Measurements from ENCODE around the gene LRRC59.

LRRC59 gene

GRCh38 chr17:50381920-50382319 lies 15.4 kb downstream of the LRRC59 start:
- DNase-seq: no peak

GRCh38 chr17:50381260-50381815 lies 16.0 kb downstream of the LRRC59 start:
- no peak for DNase-seq

GRCh38 chr17:50380369-50381259 lies 16.7 kb downstream of the LRRC59 start:
- no peak for DNase-seq

GRCh38 chr17:50379351-50380132 lies 17.8 kb downstream of the LRRC59 start:
- no peak for DNase-seq

- DNase-seq: no peak
These were observed 21.3 kb downstream of the LRRC59 start for GRCh38 chr17:50375858-50376538.

GRCh38 chr17:50373705-50374104 lies 23.6 kb downstream of the LRRC59 start:
- DNase-seq: no peak

- peak; percentile 89 to 91 (median 89) for DNase-seq
These were observed 24.4 kb downstream of the LRRC59 start, which contains the start of the genes EME1 and MRPL27 for GRCh38 chr17:50372758-50373556. Gene EME1 (plus strand): TSS chr17:50373229. CDS start chr17:50375209, 1,980 bp downstream. Gene MRPL27 (minus strand): TSS chr17:50373184. CDS start chr17:50373170, 14 bp downstream.

GRCh38 chr17:50372222-50372757 lies 25.0 kb downstream of the LRRC59 start:
- DNase-seq: peak in 2 of 3 donors; percentile 14 to 15

GRCh38 chr17:50371526-50371925 lies 25.8 kb downstream of the LRRC59 start:
- no peak for DNase-seq

- DNase-seq: no peak
These were observed 27.3 kb downstream of the LRRC59 start for GRCh38 chr17:50370052-50370451.

- DNase-seq: no peak
These were observed 29.9 kb downstream of the LRRC59 start for GRCh38 chr17:50367401-50367800.

GRCh38 chr17:50365649-50366393 lies 31.5 kb downstream of the LRRC59 start:
- DNase-seq: no peak

- no peak for DNase-seq
These were observed 32.2 kb downstream of the LRRC59 start for GRCh38 chr17:50365165-50365564.

GRCh38 chr17:50364715-50365114 lies 32.6 kb downstream of the LRRC59 start:
- no peak for DNase-seq

- no peak for DNase-seq
These were observed 33.3 kb downstream of the LRRC59 start for GRCh38 chr17:50364061-50364458.

GRCh38 chr17:50363217-50364060 lies 33.9 kb downstream of the LRRC59 start:
- DNase-seq: no peak

- no peak for DNase-seq
These were observed 34.7 kb downstream of the LRRC59 start for GRCh38 chr17:50362661-50363060.

- DNase-seq: peak; percentile 65 to 79 (median 76)
These were observed 35.5 kb downstream of the LRRC59 start for GRCh38 chr17:50361561-50362480.
